ENCODE results near the gene RAB10.
"Not testable (repeated sequence)": the region's sequence is repeated elsewhere in the genome, so short reads cannot be mapped to it uniquely, and the experiment has no call there.

RAB10 gene

GRCh38 chr2:26033818-26034636 lies at the start of gene RAB10:
Gene RAB10, plus strand, starts transcription at chr2:26034084. Its CDS starts 525 bp downstream, at chr2:26034609.
- peak; percentile 99 for DNase-seq (ENCODE audit: low read depth)

- DNase-seq (ENCODE audit: low read depth): no peak
Observed at GRCh38 chr2:25988134-25988533, 45.8 kb upstream of the RAB10 start.

GRCh38 chr2:25989154-25989553 lies 44.7 kb upstream of the RAB10 start:
- no peak for DNase-seq (ENCODE audit: low read depth)

GRCh38 chr2:25991965-25992364 lies 41.9 kb upstream of the RAB10 start:
- DNase-seq (ENCODE audit: low read depth): no peak

- DNase-seq (ENCODE audit: low read depth): no peak
Observed at GRCh38 chr2:25992556-25992955, 41.3 kb upstream of the RAB10 start.

GRCh38 chr2:25993049-25993448 lies 40.8 kb upstream of the RAB10 start:
- no peak for DNase-seq (ENCODE audit: low read depth)

GRCh38 chr2:25994509-25994908 lies 39.4 kb upstream of the RAB10 start:
- DNase-seq (ENCODE audit: low read depth): no peak

- DNase-seq (ENCODE audit: low read depth): no peak
Observed at GRCh38 chr2:25996844-25997243, 37.0 kb upstream of the RAB10 start.

GRCh38 chr2:25998816-25999383 lies 35.0 kb upstream of the RAB10 start:
- DNase-seq (ENCODE audit: low read depth): not testable (repeated sequence)

GRCh38 chr2:25999406-25999805 lies 34.5 kb upstream of the RAB10 start:
- DNase-seq (ENCODE audit: low read depth): not testable (repeated sequence)

- DNase-seq (ENCODE audit: low read depth): no peak
Observed at GRCh38 chr2:26000561-26001082, 33.3 kb upstream of the RAB10 start.

GRCh38 chr2:26001743-26002351 lies 32.0 kb upstream of the RAB10 start:
- DNase-seq (ENCODE audit: low read depth): peak; percentile 34

GRCh38 chr2:26002632-26003310 lies 31.1 kb upstream of the RAB10 start:
- DNase-seq (ENCODE audit: low read depth): no peak

- no peak for DNase-seq (ENCODE audit: low read depth)
Observed at GRCh38 chr2:26008095-26008494, 25.8 kb upstream of the RAB10 start.

GRCh38 chr2:26008851-26009566 lies 24.9 kb upstream of the RAB10 start:
- peak; percentile 61 for DNase-seq (ENCODE audit: low read depth)

GRCh38 chr2:26009567-26009963 lies 24.3 kb upstream of the RAB10 start:
- no peak for DNase-seq (ENCODE audit: low read depth)

GRCh38 chr2:26010943-26011342 lies 22.9 kb upstream of the RAB10 start:
- DNase-seq (ENCODE audit: low read depth): no peak

- DNase-seq (ENCODE audit: low read depth): no peak
Observed at GRCh38 chr2:26011609-26011989, 22.3 kb upstream of the RAB10 start.

- no peak for DNase-seq (ENCODE audit: low read depth)
Observed at GRCh38 chr2:26011990-26012856, 21.7 kb upstream of the RAB10 start.

- DNase-seq (ENCODE audit: low read depth): no peak
Observed at GRCh38 chr2:26013668-26014067, 20.2 kb upstream of the RAB10 start.

All from fibroblast of the conjunctiva (primary cell).